ENCODE measurements around the gene RNF31.

GRCh38 chr14:24144451-24144850 lies 2.8 kb upstream of the RNF31 start:
- TF ChIP-seq, protein P1, sequence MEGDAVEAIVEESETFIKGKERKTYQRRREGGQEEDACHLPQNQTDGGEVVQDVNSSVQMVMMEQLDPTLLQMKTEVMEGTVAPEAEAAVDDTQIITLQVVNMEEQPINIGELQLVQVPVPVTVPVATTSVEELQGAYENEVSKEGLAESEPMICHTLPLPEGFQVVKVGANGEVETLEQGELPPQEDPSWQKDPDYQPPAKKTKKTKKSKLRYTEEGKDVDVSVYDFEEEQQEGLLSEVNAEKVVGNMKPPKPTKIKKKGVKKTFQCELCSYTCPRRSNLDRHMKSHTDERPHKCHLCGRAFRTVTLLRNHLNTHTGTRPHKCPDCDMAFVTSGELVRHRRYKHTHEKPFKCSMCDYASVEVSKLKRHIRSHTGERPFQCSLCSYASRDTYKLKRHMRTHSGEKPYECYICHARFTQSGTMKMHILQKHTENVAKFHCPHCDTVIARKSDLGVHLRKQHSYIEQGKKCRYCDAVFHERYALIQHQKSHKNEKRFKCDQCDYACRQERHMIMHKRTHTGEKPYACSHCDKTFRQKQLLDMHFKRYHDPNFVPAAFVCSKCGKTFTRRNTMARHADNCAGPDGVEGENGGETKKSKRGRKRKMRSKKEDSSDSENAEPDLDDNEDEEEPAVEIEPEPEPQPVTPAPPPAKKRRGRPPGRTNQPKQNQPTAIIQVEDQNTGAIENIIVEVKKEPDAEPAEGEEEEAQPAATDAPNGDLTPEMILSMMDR (IDR thresholded peaks at IDR 0.05): no peak
- TF ChIP-seq POLR2A (IDR thresholded peaks at IDR 0.05): no peak
